ENCODE results near the gene GORAB. TPM values are rescaled to one million over a fixed set of nuclear protein-coding genes. Genes with fewer than 3 reads are reported as not detected.

Gene GORAB
- total RNA-seq, 2 donors from 2014 or later: 16.7 to 25.1 TPM

DNA sequence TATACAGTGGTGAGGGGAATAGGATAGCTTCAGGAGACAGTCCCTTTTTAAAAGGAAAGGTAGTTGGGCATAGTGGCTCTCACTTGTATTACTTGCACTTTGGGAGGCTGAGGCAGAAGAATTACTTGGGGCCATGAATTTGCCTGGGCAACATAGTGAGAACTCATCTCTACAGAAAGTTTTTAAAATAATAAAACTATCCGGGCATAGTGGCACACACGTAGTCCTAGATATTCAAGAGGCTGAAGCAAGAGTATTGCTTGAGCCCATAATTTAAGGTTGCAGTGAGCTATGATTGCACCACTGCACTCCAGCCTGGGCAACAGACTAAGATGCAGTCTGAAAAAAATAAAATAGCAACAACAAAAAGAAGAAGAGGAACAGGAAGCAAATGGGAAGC, 27.2 kb downstream of the GORAB start:
- H3K4me1 ChIP-seq (ENCODE audit: control insufficient read depth in 1 of 2, low read depth in 2 of 2): peaks cover 17 to 24% of the 10 kb centered on the region in 2 donors
- DNase-seq (ENCODE audit: low spot score) (no peak), ATAC-seq (ENCODE audit: insufficient number of reproducible peaks, low FRiP score, low read depth) (no peak)
- no peaks in the 10 kb centered on the region for H3K27me3 ChIP-seq (replicated peaks; ENCODE audit: insufficient read depth)
- no peak overlapping the region for H3K27ac ChIP-seq
- no peaks in the 10 kb centered on the region for H3K9me3 ChIP-seq
- no peaks in the 10 kb centered on the region for H3K36me3 ChIP-seq
- H3K4me3 ChIP-seq: no peak overlapping the region
- TF ChIP-seq, protein P1, sequence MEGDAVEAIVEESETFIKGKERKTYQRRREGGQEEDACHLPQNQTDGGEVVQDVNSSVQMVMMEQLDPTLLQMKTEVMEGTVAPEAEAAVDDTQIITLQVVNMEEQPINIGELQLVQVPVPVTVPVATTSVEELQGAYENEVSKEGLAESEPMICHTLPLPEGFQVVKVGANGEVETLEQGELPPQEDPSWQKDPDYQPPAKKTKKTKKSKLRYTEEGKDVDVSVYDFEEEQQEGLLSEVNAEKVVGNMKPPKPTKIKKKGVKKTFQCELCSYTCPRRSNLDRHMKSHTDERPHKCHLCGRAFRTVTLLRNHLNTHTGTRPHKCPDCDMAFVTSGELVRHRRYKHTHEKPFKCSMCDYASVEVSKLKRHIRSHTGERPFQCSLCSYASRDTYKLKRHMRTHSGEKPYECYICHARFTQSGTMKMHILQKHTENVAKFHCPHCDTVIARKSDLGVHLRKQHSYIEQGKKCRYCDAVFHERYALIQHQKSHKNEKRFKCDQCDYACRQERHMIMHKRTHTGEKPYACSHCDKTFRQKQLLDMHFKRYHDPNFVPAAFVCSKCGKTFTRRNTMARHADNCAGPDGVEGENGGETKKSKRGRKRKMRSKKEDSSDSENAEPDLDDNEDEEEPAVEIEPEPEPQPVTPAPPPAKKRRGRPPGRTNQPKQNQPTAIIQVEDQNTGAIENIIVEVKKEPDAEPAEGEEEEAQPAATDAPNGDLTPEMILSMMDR (IDR thresholded peaks at IDR 0.05): no peak

DNA sequence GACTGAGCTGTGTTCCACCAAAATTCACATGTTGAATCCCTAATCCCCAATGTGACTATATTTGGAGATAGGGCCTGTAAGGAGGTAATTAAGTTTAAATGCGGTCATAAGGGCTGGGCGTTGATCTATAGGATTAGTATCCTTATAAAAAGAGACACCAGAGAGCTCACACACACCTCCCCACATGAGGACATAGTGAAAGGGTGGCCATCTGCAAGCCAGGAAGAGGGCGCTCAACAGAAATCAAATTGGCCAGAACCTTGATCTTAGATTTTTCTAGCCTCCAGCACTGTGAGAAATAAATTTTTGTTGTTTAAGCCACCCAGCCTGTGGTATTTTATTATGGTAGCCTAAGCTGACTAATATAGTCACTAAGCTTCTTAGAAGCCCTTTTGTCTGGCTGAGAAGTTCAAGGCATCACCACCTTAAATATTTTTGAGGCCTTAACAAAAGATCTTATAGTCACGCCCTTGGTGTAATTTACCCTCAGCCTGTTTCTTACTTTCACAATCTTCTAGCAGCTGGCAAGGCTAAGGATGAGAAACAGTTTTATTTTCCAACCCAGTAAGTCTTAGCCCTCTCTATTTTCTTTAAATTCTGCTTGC, 28.8 kb downstream of the GORAB start:
- Histone ChIP-seq H3K4me1 (ENCODE audit: control insufficient read depth in 1 of 2, low read depth in 2 of 2) (peaks cover 21 to 37% of the 10 kb centered on the region in 2 donors), H3K4me3 (no peak overlapping the region), H3K27me3 (replicated peaks; ENCODE audit: insufficient read depth) (no peaks in the 10 kb centered on the region), H3K27ac (no peak overlapping the region), H3K36me3 (no peaks in the 10 kb centered on the region), H3K9me3 (no peaks in the 10 kb centered on the region)
- TF ChIP-seq, protein P1 (IDR thresholded peaks at IDR 0.05): no peak
- no peak for ATAC-seq (ENCODE audit: insufficient number of reproducible peaks, low FRiP score, low read depth)
- no peak for DNase-seq (ENCODE audit: low spot score)

GRCh38 chr1:170562646-170563338, 30.8 kb downstream of the GORAB start:
- ATAC-seq (ENCODE audit: insufficient number of reproducible peaks, low FRiP score, low read depth) (peak; percentile 93), DNase-seq (ENCODE audit: low spot score) (peak; percentile 60)
- H3K4me3 ChIP-seq: peak overlapping the region; percentile 51

DNA sequence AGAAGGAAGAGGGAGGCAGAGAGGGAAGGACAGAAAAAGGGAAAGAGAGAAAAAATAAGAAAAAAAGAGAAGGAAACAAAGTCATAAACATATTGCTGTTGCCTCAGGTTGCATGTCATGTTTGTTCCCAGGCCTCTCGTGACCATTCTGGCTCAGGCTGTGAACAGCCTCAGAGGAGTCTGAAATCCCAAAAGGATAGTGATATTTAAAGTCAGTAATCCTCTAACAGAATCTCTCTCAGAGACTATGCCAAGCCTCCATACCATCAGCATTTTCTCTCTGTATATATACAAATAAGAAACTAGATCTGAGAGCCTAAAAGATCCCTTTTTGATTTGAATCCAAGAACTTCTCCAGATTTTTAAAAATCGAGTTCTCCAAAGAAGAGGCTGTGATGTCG, 35.2 kb downstream of the GORAB start:
- Histone ChIP-seq H3K36me3 (no peaks in the 10 kb centered on the region), H3K27me3 (replicated peaks; ENCODE audit: insufficient read depth) (no peaks in the 10 kb centered on the region), H3K4me3 (no peak overlapping the region), H3K4me1 (ENCODE audit: control insufficient read depth in 1 of 2, low read depth in 2 of 2) (peaks cover 19 to 32% of the 10 kb centered on the region in 2 donors), H3K27ac (no peak overlapping the region), H3K9me3 (no peaks in the 10 kb centered on the region)
- no peak for ATAC-seq (ENCODE audit: insufficient number of reproducible peaks, low FRiP score, low read depth)
- DNase-seq (ENCODE audit: low spot score): no peak
- TF ChIP-seq, protein P1 (IDR thresholded peaks at IDR 0.05): no peak

More at GRCh38 chr1:170562646-170563338, 30.8 kb downstream of the GORAB start:
- H3K27me3 ChIP-seq (replicated peaks; ENCODE audit: insufficient read depth): no peaks in the 10 kb centered on the region
- H3K4me1 ChIP-seq (ENCODE audit: control insufficient read depth in 1 of 2, low read depth in 2 of 2): peaks cover 21 to 37% of the 10 kb centered on the region in 2 donors
- H3K9me3 ChIP-seq: no peaks in the 10 kb centered on the region
- TF ChIP-seq, protein P1 (IDR thresholded peaks at IDR 0.05): no peak
- peak overlapping the region; percentile 60 to 79 for H3K27ac ChIP-seq
- H3K36me3 ChIP-seq: no peaks in the 10 kb centered on the region

DNA sequence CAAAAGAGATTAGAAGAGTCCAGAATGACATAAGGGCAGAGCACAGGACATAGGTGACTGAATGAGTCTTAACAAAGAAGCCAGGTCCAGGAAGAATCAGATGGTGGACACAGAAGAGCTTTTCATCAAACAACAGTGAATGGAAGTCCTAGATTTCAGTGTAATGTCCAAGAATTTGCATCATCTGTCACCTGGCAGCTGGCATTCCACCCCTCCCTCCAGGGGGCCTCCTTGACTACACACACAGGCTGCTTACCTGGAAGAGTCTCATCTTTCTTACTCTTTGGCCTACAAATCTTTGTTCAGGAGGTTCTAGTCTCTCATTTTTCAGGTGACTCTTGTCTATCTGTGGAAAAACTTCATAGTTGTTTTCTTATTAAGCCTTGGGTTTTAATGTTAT, 36.2 kb downstream of the GORAB start:
- H3K27ac ChIP-seq: no peak overlapping the region
- TF ChIP-seq, protein P1 (IDR thresholded peaks at IDR 0.05): no peak
- H3K27me3 ChIP-seq (replicated peaks; ENCODE audit: insufficient read depth): no peaks in the 10 kb centered on the region
- H3K36me3 ChIP-seq: no peaks in the 10 kb centered on the region
- ATAC-seq (ENCODE audit: insufficient number of reproducible peaks, low FRiP score, low read depth): no peak
- no peak overlapping the region for H3K4me3 ChIP-seq
- no peaks in the 10 kb centered on the region for H3K9me3 ChIP-seq
- peaks cover 14 to 22% of the 10 kb centered on the region in 2 donors for H3K4me1 ChIP-seq (ENCODE audit: control insufficient read depth in 1 of 2, low read depth in 2 of 2)
- DNase-seq (ENCODE audit: low spot score): no peak
